ENCODE data around the gene GFRA3.

Gene GFRA3

DNA sequence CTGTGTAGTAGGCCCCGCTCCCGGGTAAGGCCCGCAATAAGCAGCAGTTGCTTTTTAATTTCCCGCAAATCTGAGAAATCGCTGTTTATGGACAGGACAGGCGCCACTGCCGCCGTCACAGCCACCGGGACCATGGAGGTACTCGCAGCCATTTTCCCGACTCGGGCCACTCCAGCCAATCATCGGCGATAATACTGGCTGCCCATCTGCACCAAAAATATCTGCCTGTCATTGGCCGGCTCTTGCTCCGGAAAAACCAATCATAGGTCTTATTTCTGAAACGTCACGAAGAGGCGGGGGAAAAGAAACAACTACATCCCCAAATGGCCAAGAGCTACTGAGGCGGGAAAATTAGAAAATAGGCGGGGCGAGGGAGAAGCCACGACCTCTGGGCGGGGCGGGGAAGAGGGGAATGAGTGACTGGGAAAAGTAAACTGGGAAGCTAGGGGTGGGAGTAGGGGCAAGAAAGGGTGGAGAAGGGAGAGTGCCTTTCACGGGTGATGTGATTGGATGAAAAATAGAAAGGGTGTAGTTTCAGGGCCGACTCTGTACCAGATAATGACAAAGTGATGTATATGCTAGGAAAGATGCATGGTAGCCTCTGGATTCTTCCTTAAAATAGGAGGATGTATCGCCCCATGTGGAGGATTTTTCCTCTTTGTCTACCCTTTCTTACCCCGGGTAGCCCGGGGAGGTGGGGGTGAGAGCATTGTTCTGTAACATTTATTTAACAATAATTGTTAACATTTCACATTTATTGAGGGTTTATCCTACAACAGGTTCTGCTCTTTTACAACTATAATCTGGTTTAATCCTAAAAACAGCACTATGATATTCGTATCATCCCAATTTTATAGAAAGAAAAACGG is 61.0 kb downstream of the GFRA3 start, which contains the start of gene CDC23 (continued):
- 0 out of 2 replicates have a peak, but pooled peaks have one; percentile 40 for TF ChIP-seq SCRT2 (tag by site-specific recombination; IDR thresholded peaks at IDR 0.05)
- peak; percentile 50 for TF ChIP-seq ZFHX2 (tag by site-specific recombination; conservative IDR thresholded peaks at IDR 0.05)
- no peak for TF ChIP-seq ZNF529 (tag by site-specific recombination; IDR thresholded peaks at IDR 0.05; ENCODE audit: insufficient replicate concordance)
- TF ChIP-seq ZNF280D (tag by site-specific recombination; IDR thresholded peaks at IDR 0.05) = no peak
- TF ChIP-seq ZBTB49 (tag by site-specific recombination; IDR thresholded peaks at IDR 0.05; ENCODE audit: low read depth) = no peak
- TF ChIP-seq WT1 (tag by site-specific recombination; IDR thresholded peaks at IDR 0.05) = peak; percentile 83
- TF ChIP-seq ZNF23 (tag by site-specific recombination; IDR thresholded peaks at IDR 0.05; ENCODE audit: borderline replicate concordance) = no peak
- TF ChIP-seq SCRT1 (tag by site-specific recombination; IDR thresholded peaks at IDR 0.05; ENCODE audit: borderline replicate concordance) = no peak
- no peak for TF ChIP-seq ZNF146 (tag by site-specific recombination; IDR thresholded peaks at IDR 0.05)
- TF ChIP-seq GLIS2 (tag by site-specific recombination; IDR thresholded peaks at IDR 0.05) = 0 out of 2 replicates have a peak, but pooled peaks have one; percentile 49
- no peak for TF ChIP-seq MEIS1 (CRISPR knock-in tag; IDR thresholded peaks at IDR 0.05; ENCODE audit: borderline replicate concordance)
- TF ChIP-seq ZNF211 (tag by site-specific recombination; IDR thresholded peaks at IDR 0.05; ENCODE audit: low read depth) = no peak
- TF ChIP-seq ZNF600 (tag by site-specific recombination; IDR thresholded peaks at IDR 0.05) = no peak
- no peak for TF ChIP-seq ZNF571 (tag by site-specific recombination; IDR thresholded peaks at IDR 0.05)
- no peak for TF ChIP-seq ZNF239 (tag by site-specific recombination; IDR thresholded peaks at IDR 0.05)
- no peak for TF ChIP-seq PBX3 (CRISPR knock-in tag; IDR thresholded peaks at IDR 0.05)
- no peak for TF ChIP-seq HOXC10 (CRISPR knock-in tag; IDR thresholded peaks at IDR 0.05)
- TF ChIP-seq ZNF426 (tag by site-specific recombination; IDR thresholded peaks at IDR 0.05) = no peak
- TF ChIP-seq PRDM4 (tag by site-specific recombination; IDR thresholded peaks at IDR 0.05) = 0 out of 2 replicates have a peak, but pooled peaks have one; percentile 13
- peak; percentile 79 for TF ChIP-seq ZBTB8A (tag by site-specific recombination; IDR thresholded peaks at IDR 0.05)
- TF ChIP-seq, protein P1, sequence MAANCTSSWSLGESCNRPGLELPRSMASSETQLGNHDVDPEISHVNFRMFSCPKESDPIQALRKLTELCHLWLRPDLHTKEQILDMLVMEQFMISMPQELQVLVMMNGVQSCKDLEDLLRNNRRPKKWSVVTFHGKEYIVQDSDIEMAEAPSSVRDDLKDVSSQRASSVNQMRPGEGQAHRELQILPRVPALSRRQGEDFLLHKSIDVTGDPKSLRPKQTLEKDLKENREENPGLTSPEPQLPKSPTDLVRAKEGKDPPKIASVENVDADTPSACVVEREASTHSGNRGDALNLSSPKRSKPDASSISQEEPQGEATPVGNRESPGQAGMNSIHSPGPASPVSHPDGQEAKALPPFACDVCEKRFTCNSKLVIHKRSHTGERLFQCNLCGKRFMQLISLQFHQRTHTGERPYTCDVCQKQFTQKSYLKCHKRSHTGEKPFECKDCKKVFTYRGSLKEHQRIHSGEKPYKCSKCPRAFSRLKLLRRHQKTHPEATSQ (tag by site-specific recombination; IDR thresholded peaks at IDR 0.05) = no peak
- no peak for TF ChIP-seq ZNF560 (tag by site-specific recombination; IDR thresholded peaks at IDR 0.05; ENCODE audit: borderline replicate concordance)
- 0 out of 2 replicates have a peak, but pooled peaks have one; percentile 51 for TF ChIP-seq OSR2 (tag by site-specific recombination; IDR thresholded peaks at IDR 0.05)
- no peak for TF ChIP-seq REPIN1 (tag by site-specific recombination; IDR thresholded peaks at IDR 0.05; ENCODE audit: low read depth)
- TF ChIP-seq ZNF521 (tag by site-specific recombination; IDR thresholded peaks at IDR 0.05) = no peak
- peak; percentile 64; the same call in 1 of the 2 replicates for TF ChIP-seq ZNF664 (tag by site-specific recombination; IDR thresholded peaks at IDR 0.05)
- TF ChIP-seq ZBTB1 (tag by site-specific recombination; IDR thresholded peaks at IDR 0.05) = no peak
- 0 out of 2 replicates have a peak, but pooled peaks have one; percentile 47 for TF ChIP-seq ZSCAN30 (tag by site-specific recombination; IDR thresholded peaks at IDR 0.05)
- TF ChIP-seq ZNF354C (tag by site-specific recombination; IDR thresholded peaks at IDR 0.05; ENCODE audit: borderline replicate concordance, low read depth) = no peak

Data from HEK293 (cell line).